GM23248 (cell line): ENCODE results near the gene CMYA5. TPM values are rescaled to one million over a fixed set of nuclear protein-coding genes. Genes with fewer than 3 reads are reported as not detected.
A peak's percentile ranks its signal among the peaks of the same experiment; 100 is the strongest.

Source experiments
- DNase-seq: peaks from one replicate; pipeline ENCODE4 v3.0.0-alpha.2; 2015
- H2AFZ ChIP-seq: fragments of 200-600 bp; sonication (generic); 2 replicates; pipeline ENCODE4 v1.6.1; 2016; ENCODE audit warnings: antibody characterized with exemption
- H3F3A ChIP-seq: fragments of 200-600 bp; sonication (generic); 2 replicates; pipeline ENCODE4 v1.6.1; 2016; ENCODE audit warnings: mild to moderate bottlenecking, antibody characterized with exemption, mixed run types; ENCODE audit not compliant: insufficient read depth
- H3K27ac ChIP-seq: fragments of 200-600 bp; sonication (generic); 2 replicates; pipeline ENCODE4 v1.5.1; 2016; ENCODE audit warnings: mild to moderate bottlenecking
- H3K27me3 ChIP-seq: fragments of 200-600 bp; sonication (generic); replicated peaks from 2 replicates; pipeline ENCODE4 v1.6.1; 2016; ENCODE audit warnings: mild to moderate bottlenecking; ENCODE audit not compliant: insufficient read depth
- H3K36me3 ChIP-seq: fragments of 200-600 bp; sonication (generic); 2 replicates; pipeline ENCODE4 v1.6.1; 2016; ENCODE audit warnings: low read depth, mild to moderate bottlenecking
- H3K4me1 ChIP-seq: fragments of 200-600 bp; sonication (generic); 2 replicates; pipeline ENCODE4 v1.6.1; 2016; ENCODE audit warnings: mild to moderate bottlenecking; ENCODE audit not compliant: insufficient read depth
- H3K4me2 ChIP-seq: fragments of 200-600 bp; sonication (generic); one replicate; pipeline ENCODE4 v1.6.1; 2016; ENCODE audit warnings: mild to moderate bottlenecking; ENCODE audit not compliant: unreplicated experiment
- H3K4me3 ChIP-seq: fragments of 200-600 bp; sonication (generic); 2 replicates; pipeline ENCODE4 v1.5.1; 2016; ENCODE audit warnings: mild to moderate bottlenecking
- H3K79me2 ChIP-seq: fragments of 200-600 bp; sonication (generic); 2 replicates; pipeline ENCODE4 v1.6.1; 2016; ENCODE audit warnings: mild to moderate bottlenecking; ENCODE audit not compliant: insufficient read depth
- H3K9ac ChIP-seq: fragments of 200-600 bp; sonication (generic); 2 replicates; pipeline ENCODE4 v1.6.1; 2016; ENCODE audit warnings: mild to moderate bottlenecking
- H3K9me2 ChIP-seq: fragments of 200-600 bp; sonication (generic); 2 replicates; pipeline ENCODE4 v1.6.1; 2016; ENCODE audit warnings: mixed run types, mild to moderate bottlenecking, moderate library complexity; ENCODE audit not compliant: insufficient read depth
- H3K9me3 ChIP-seq: fragments of 200-600 bp; sonication (generic); one replicate; pipeline ENCODE4 v1.6.1; 2017; ENCODE audit warnings: low read depth
- H4K20me1 ChIP-seq: fragments of 200-600 bp; sonication (generic); 2 replicates; pipeline ENCODE4 v1.6.0; 2016; ENCODE audit not compliant: insufficient read depth
- EZH2 ChIP-seq: fragments of 200-600 bp; sonication (generic); IDR thresholded peaks from 2 replicates; pipeline ENCODE4 v1.6.1; 2018; ENCODE audit warnings: antibody characterized with exemption, mild to moderate bottlenecking; ENCODE audit not compliant: insufficient read depth, poor library complexity, severe bottlenecking
- EZH2phosphoT487 ChIP-seq: fragments of 200-600 bp; sonication (generic); IDR thresholded peaks from 2 replicates; pipeline ENCODE4 v1.6.1; 2018; ENCODE audit warnings: antibody characterized with exemption, moderate library complexity, mild to moderate bottlenecking, low read depth; ENCODE audit not compliant: insufficient read depth
- WGBS, 2 experiments: methylation state at CpG; one replicate each; pipeline ENCODE4 v1.1.6; 2015 to 2017; ENCODE audit warnings: low lambda C conversion rate in 2 of 2, low coverage in 1 of 2; ENCODE audit errors: missing lambda C conversion rate in 2 of 2; 5-methylcytosine and 5-hydroxymethylcytosine counted together
- in situ Hi-C: fragments of 300-500 bp; cut with MboI; formaldehyde crosslinking; loops from 2 replicates; pipeline ENCODE4 v1.15.0; 2020
- polyA plus RNA-seq: library from polyadenylated mRNA; unstranded; fragments of >200 nt; fragmentation: Nextera tagmentation; extraction: Ambion mirVana; gene quantifications from 2 replicates; pipeline ENCODE4 v1.2.1, GENCODE V29; 2016
- total RNA-seq: library from RNA; depleted of rRNA; stranded (reverse); fragments of >200 nt; shearing (Covaris generic); gene quantifications from 2 replicates; pipeline ENCODE4 v1.2.3, GENCODE V29; 2014

Gene CMYA5
- total and polyA plus RNA-seq, 2 experiments from 2014 or later, result 0.36 to 0.97 TPM

- 19 to 22% methylated on average over 3 of the region's 3 CpGs for WGBS, 2 experiments
Measured at GRCh38 chr5:79809743-79810142, 120.1 kb downstream of the CMYA5 start.

DNA sequence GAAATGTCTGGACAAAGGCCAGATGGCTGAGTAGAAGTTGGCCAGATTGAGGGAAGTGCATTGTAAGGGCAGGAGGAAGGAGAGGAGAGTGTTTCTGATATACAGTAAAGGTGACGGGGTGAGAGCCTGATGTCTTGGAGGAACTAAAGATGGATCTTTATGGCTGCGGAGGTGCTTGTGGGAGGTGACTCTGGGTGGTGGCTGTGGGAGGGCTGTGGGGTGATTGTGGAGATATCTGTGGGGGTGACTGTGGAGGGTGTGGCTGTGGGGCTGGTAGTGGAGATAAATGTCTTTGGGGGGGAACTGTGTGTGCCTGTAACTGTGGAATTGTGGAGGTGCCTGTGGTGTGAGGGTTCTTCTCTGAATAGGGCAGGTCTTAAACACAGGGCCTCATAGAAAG lies 121.4 kb downstream of the CMYA5 start:
- Histone ChIP-seq H3K27ac (no peak overlapping the region), H3K4me2 (no peak overlapping the region), H3K9ac (no peak overlapping the region), H3K4me3 (no peak overlapping the region), H3K36me3 (no peaks in the 10 kb centered on the region), H3K4me1 (peaks cover 7% of the 10 kb centered on the region; the same call in 1 of the 2 replicates), H3K9me2 (no peaks in the 10 kb centered on the region; the same call in 1 of the 2 replicates), H3K79me2 (no peaks in the 10 kb centered on the region), H3K27me3 (no peaks in the 10 kb centered on the region), H3F3A (no peaks in the 10 kb centered on the region), H3K9me3 (no peaks in the 10 kb centered on the region), H4K20me1 (no peaks in the 10 kb centered on the region), H2AFZ (no peak overlapping the region)
- in situ Hi-C loops, result no loop called here
- no peak for DNase-seq
- TF ChIP-seq EZH2phosphoT487 (no peak), EZH2 (no peak)
- 87 to 97% methylated on average over 2 of the region's 2 CpGs for WGBS, 2 experiments

More at GRCh38 chr5:79809743-79810142, 120.1 kb downstream of the CMYA5 start:
- H3F3A ChIP-seq, result no peaks in the 10 kb centered on the region
- H3K4me1 ChIP-seq, result peaks cover 7% of the 10 kb centered on the region; the same call in 1 of the 2 replicates
- no peak overlapping the region for H3K27ac ChIP-seq
- H3K9ac ChIP-seq, result no peak overlapping the region
- no peaks in the 10 kb centered on the region; the same call in 1 of the 2 replicates for H3K9me2 ChIP-seq
- no peaks in the 10 kb centered on the region for H3K9me3 ChIP-seq
- H4K20me1 ChIP-seq, result no peaks in the 10 kb centered on the region
- DNase-seq, result peak; percentile 42
- H3K4me2 ChIP-seq, result no peak overlapping the region
- no peaks in the 10 kb centered on the region for H3K79me2 ChIP-seq
- H3K36me3 ChIP-seq, result no peaks in the 10 kb centered on the region
- in situ Hi-C loops, result no loop called here
- no peak for TF ChIP-seq EZH2phosphoT487
- no peak for TF ChIP-seq EZH2
- no peak overlapping the region for H3K4me3 ChIP-seq
- H2AFZ ChIP-seq, result 0 out of 2 replicates have a peak overlapping the region, but pooled peaks have one; percentile 20
- H3K27me3 ChIP-seq, result no peaks in the 10 kb centered on the region

DNA sequence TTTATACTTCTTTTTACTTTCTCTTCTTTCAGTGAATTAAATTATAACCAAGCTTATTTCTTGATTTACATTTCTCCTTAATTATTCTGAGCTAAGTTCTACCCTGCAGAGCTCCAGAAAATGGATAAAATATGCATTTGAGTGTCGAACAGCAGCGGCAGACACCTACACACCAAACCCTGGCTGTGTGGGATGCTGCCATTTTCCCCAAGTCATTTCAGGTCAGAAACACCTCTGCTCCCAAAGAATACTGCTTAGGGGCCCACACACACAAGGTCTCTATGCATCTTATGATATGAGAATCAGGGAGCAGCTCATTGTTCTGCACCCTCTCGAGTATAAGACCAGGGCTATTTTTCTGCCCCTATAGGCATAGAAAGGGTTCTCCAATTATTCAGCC lies 122.3 kb downstream of the CMYA5 start:
- Histone ChIP-seq H3K4me2 (no peak overlapping the region), H3K27me3 (no peaks in the 10 kb centered on the region), H3K27ac (no peak overlapping the region), H4K20me1 (no peaks in the 10 kb centered on the region), H3K9ac (no peak overlapping the region), H3F3A (no peaks in the 10 kb centered on the region), H3K79me2 (no peaks in the 10 kb centered on the region), H3K4me3 (no peak overlapping the region), H3K9me3 (no peaks in the 10 kb centered on the region), H2AFZ (no peak overlapping the region), H3K36me3 (no peaks in the 10 kb centered on the region), H3K9me2 (no peaks in the 10 kb centered on the region; the same call in 1 of the 2 replicates), H3K4me1 (peaks cover 7% of the 10 kb centered on the region; the same call in 1 of the 2 replicates)
- 89 to 93% methylated on average over 3 of the region's 3 CpGs for WGBS, 2 experiments
- no peak for TF ChIP-seq EZH2
- no peak for TF ChIP-seq EZH2phosphoT487
- in situ Hi-C loops, result no loop called here
- no peak for DNase-seq

GRCh38 chr5:79814699-79815098 lies 125.1 kb downstream of the CMYA5 start:
- Histone ChIP-seq H3K79me2 (no peaks in the 10 kb centered on the region), H3K27ac (no peak overlapping the region), H3K36me3 (no peaks in the 10 kb centered on the region), H3F3A (no peaks in the 10 kb centered on the region), H3K4me3 (no peak overlapping the region), H3K27me3 (no peaks in the 10 kb centered on the region), H2AFZ (no peak overlapping the region), H3K4me2 (no peak overlapping the region), H3K9me3 (no peaks in the 10 kb centered on the region), H3K9ac (no peak overlapping the region), H3K4me1 (peaks cover 5% of the 10 kb centered on the region; the same call in 1 of the 2 replicates), H3K9me2 (no peaks in the 10 kb centered on the region; the same call in 1 of the 2 replicates), H4K20me1 (no peaks in the 10 kb centered on the region)
- DNase-seq, result no peak
- in situ Hi-C loops, result no loop called here
- no peak for TF ChIP-seq EZH2phosphoT487
- no peak for TF ChIP-seq EZH2
- 38 to 40% methylated on average over 2 of the region's 2 CpGs for WGBS, 2 experiments
